PC-3 (cell line): ENCODE results near the gene LYRM1. TPM values are rescaled to one million over a fixed set of nuclear protein-coding genes. Genes with fewer than 3 reads are reported as not detected.
A peak's percentile ranks its signal among the peaks of the same experiment; 100 is the strongest.

ENCODE experiments used
- ATAC-seq: fragments of 200-7000 bp; cut with Tn5 transposase; 2 replicates; pipeline ENCODE4 v1.9.1; 2020; ENCODE audit warnings: mild to moderate bottlenecking, moderate library complexity
- BruUV-seq: library from RNA; stranded (reverse); fragments of 400-500 nt; replicated peaks from 2 replicates; lab custom pipeline; 2021; lab: Mats Ljungman, UMichigan
- CTCF ChIA-PET: fragments of 300-600 bp; sonication (Branson Sonifier 250); formaldehyde crosslinking; loops from one replicate; lab custom pipeline; 2022; ENCODE audit warnings: antibody characterized with exemption; lab: Charles Lee
- POLR2A ChIA-PET: fragments of 300-600 bp; sonication (Branson Sonifier 250); formaldehyde crosslinking; loops from one replicate; lab custom pipeline; 2022; ENCODE audit warnings: antibody characterized with exemption; ENCODE audit not compliant: unreplicated experiment; lab: Charles Lee
- DNase-seq: peaks from one replicate; pipeline ENCODE4 v3.0.0-alpha.2; 2015
- H2AFZ ChIP-seq: fragments of 300-600 bp; sonication (generic); 2 replicates; pipeline ENCODE4 v1.6.0; 2016; ENCODE audit warnings: antibody characterized with exemption, low read length
- H3F3A ChIP-seq: fragments of 300-600 bp; sonication (generic); one replicate; pipeline ENCODE4 v1.6.0; 2017; ENCODE audit warnings: antibody characterized with exemption, low read length, control low read depth, mild to moderate bottlenecking; ENCODE audit not compliant: unreplicated experiment
- H3K27ac ChIP-seq: fragments of 300-600 bp; sonication (generic); 2 replicates; pipeline ENCODE4 v1.5.1; 2016; ENCODE audit warnings: mild to moderate bottlenecking, low read length
- H3K27me3 ChIP-seq: fragments of 300-600 bp; sonication (generic); 2 replicates; pipeline ENCODE4 v1.6.1; 2016; ENCODE audit warnings: low read length, mixed read lengths
- H3K36me3 ChIP-seq: fragments of 300-600 bp; sonication (generic); 2 replicates; pipeline ENCODE4 v1.6.1; 2016; ENCODE audit warnings: low read depth, mixed run types, low read length, mixed read lengths
- H3K4me1 ChIP-seq: fragments of 300-600 bp; sonication (generic); 2 replicates; pipeline ENCODE4 v1.5.1; 2016; ENCODE audit warnings: low read length; ENCODE audit not compliant: insufficient read depth
- H3K4me2 ChIP-seq: fragments of 300-600 bp; sonication (generic); 2 replicates; pipeline ENCODE4 v1.6.0; 2016; ENCODE audit warnings: low read length
- H3K4me3 ChIP-seq: fragments of 300-600 bp; sonication (generic); 2 replicates; pipeline ENCODE4 v1.5.1; 2016; ENCODE audit warnings: mild to moderate bottlenecking, low read length, mixed read lengths
- H3K79me2 ChIP-seq: fragments of 300-600 bp; sonication (generic); 2 replicates; pipeline ENCODE4 v1.6.1; 2017; ENCODE audit warnings: low read length, mixed read lengths
- H3K9ac ChIP-seq: fragments of 300-600 bp; sonication (generic); 2 replicates; pipeline ENCODE4 v1.6.0; 2016; ENCODE audit warnings: mild to moderate bottlenecking, low read length
- H3K9me2 ChIP-seq: fragments of 300-600 bp; sonication (generic); replicated peaks from 2 replicates; pipeline ENCODE4 v1.6.1; 2016; ENCODE audit warnings: mixed run types, low read length, mixed read lengths
- H3K9me3 ChIP-seq: fragments of 300-600 bp; sonication (generic); 2 replicates; pipeline ENCODE4 v1.6.1; 2016; ENCODE audit warnings: low read length, mixed read lengths
- H4K20me1 ChIP-seq: fragments of 300-600 bp; sonication (generic); 2 replicates; pipeline ENCODE4 v1.6.1; 2016; ENCODE audit warnings: low read length, mixed read lengths
- EZH2 ChIP-seq: fragments of 300-600 bp; sonication (generic); IDR thresholded peaks from one replicate; pipeline ENCODE4 v1.6.1; 2017; ENCODE audit warnings: antibody characterized with exemption, mild to moderate bottlenecking, low read length; ENCODE audit not compliant: unreplicated experiment
- EZH2phosphoT487 ChIP-seq: fragments of 300-600 bp; sonication (generic); IDR thresholded peaks from 2 replicates; pipeline ENCODE4 v1.6.1; 2018; ENCODE audit warnings: mild to moderate bottlenecking, antibody characterized with exemption, low read length, borderline replicate concordance
- intact Hi-C: fragments of 100-400 bp; cut with micrococcal nuclease; formaldehyde crosslinking; loops from 2 replicates; pipeline ENCODE4 v1.9.0; 2023
- total RNA-seq: library from RNA; depleted of rRNA; stranded (reverse); fragments of >200 nt; gene quantifications from 2 replicates; pipeline ENCODE4 v1.2.3, GENCODE V29; 2014
- TF ChIP-seq, protein P1 (sequence below): fragments of 300-600 bp; sonication (generic); conservative IDR thresholded peaks from 2 replicates; pipeline ENCODE4 v1.5.1; 2017; ENCODE audit warnings: antibody characterized with exemption, low read depth, mild to moderate bottlenecking, low read length

Gene LYRM1
- total RNA-seq, 1 experiment from 2014 or later: 35.1 TPM

DNA sequence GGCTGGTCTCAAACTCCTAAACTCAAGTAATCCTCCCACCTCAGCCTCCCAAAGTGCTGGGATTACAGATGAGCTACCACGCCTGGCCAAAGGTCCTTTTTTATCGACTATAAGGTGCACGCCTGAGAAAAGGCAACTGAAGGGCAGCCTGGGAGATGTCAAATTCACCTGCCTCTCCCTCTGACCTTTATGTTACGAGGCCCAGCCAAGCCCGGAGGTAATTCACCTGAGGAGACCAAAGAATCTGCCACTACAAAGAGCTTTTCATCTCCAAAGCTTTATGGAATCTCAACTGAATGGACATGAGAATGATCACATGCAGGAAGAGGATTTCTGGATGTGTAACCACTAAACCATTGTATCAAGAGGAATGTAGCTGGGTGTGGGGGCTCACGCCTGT is 37.2 kb downstream of the LYRM1 start:
- CTCF ChIA-PET: interaction anchor here (0.7 kb wide), 1 partner anchor 26 kb away, joined by 4 read pairs; no protein-coding TSS in a partner anchor
- no peaks in the 10 kb centered on the region for H3K79me2 ChIP-seq
- peak; percentile 29 for DNase-seq
- no peak for TF ChIP-seq EZH2phosphoT487
- TF ChIP-seq, protein P1, sequence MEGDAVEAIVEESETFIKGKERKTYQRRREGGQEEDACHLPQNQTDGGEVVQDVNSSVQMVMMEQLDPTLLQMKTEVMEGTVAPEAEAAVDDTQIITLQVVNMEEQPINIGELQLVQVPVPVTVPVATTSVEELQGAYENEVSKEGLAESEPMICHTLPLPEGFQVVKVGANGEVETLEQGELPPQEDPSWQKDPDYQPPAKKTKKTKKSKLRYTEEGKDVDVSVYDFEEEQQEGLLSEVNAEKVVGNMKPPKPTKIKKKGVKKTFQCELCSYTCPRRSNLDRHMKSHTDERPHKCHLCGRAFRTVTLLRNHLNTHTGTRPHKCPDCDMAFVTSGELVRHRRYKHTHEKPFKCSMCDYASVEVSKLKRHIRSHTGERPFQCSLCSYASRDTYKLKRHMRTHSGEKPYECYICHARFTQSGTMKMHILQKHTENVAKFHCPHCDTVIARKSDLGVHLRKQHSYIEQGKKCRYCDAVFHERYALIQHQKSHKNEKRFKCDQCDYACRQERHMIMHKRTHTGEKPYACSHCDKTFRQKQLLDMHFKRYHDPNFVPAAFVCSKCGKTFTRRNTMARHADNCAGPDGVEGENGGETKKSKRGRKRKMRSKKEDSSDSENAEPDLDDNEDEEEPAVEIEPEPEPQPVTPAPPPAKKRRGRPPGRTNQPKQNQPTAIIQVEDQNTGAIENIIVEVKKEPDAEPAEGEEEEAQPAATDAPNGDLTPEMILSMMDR: no peak
- TF ChIP-seq EZH2: no peak
- H3K4me3 ChIP-seq: no peak overlapping the region
- POLR2A ChIA-PET: interaction anchor here (1.0 kb wide), 1 partner anchor 24 kb away, joined by 9 read pairs; no protein-coding TSS in a partner anchor
- H3K4me2 ChIP-seq: peak overlapping the region; percentile 70; the same call in 1 of the 2 replicates
- intact Hi-C loops: loop anchor here (1.0 kb wide), 1 partner anchor 87 kb away; no protein-coding TSS in a partner anchor
- no peaks in the 10 kb centered on the region for H4K20me1 ChIP-seq
- no peaks in the 10 kb centered on the region for H3K27me3 ChIP-seq
- H3K9me3 ChIP-seq: no peaks in the 10 kb centered on the region
- no peak for ATAC-seq
- H3K36me3 ChIP-seq: no peaks in the 10 kb centered on the region
- peaks cover 17% of the 10 kb centered on the region for H3K4me1 ChIP-seq
- no peak overlapping the region for H2AFZ ChIP-seq
- H3F3A ChIP-seq: no peaks in the 10 kb centered on the region
- no peaks in the 10 kb centered on the region for H3K9me2 ChIP-seq
- no TSS peak for BruUV-seq
- peak overlapping the region; percentile 42 for H3K27ac ChIP-seq
- H3K9ac ChIP-seq: no peak overlapping the region

DNA sequence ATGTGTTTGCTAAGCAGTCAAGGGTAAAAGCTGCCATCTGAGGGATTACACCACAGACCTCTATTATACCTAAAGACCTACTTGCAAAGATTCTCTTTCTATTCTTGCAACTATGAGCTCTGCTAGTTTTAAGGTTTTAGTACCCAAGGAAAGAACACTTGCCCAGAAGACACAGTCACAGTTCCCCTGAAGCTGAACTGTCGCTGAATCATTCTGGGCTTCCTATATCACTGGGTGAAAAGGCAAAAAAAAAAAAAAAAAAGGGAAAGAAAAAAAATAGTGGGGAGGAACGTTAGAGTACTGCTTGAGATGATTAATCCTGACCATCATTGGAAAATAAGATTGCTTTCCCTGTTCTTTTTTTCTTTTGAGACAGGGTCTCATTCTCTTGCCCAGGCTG is 37.9 kb downstream of the LYRM1 start:
- H3K4me1 ChIP-seq: peaks cover 17% of the 10 kb centered on the region
- no peaks in the 10 kb centered on the region for H3K36me3 ChIP-seq
- H4K20me1 ChIP-seq: no peaks in the 10 kb centered on the region
- ChIA-PET CTCF (interaction anchor here (0.6 to 0.7 kb wide), 2 partner anchors 27 to 148 kb away, joined by 4 to 6 read pairs; no protein-coding TSS in a partner anchor), POLR2A (interaction anchor here (1.0 kb wide), 1 partner anchor 25 kb away, joined by 9 read pairs; no protein-coding TSS in a partner anchor)
- H3K9ac ChIP-seq: no peak overlapping the region
- H2AFZ ChIP-seq: no peak overlapping the region
- peak; percentile 90 for ATAC-seq
- no peaks in the 10 kb centered on the region for H3K9me2 ChIP-seq
- H3K9me3 ChIP-seq: no peaks in the 10 kb centered on the region
- peak; percentile 74 for DNase-seq
- intact Hi-C loops: loop anchor here (1.0 kb wide), 1 partner anchor 88 kb away; no protein-coding TSS in a partner anchor
- peak overlapping the region; percentile 42 for H3K27ac ChIP-seq
- H3K27me3 ChIP-seq: no peaks in the 10 kb centered on the region
- H3F3A ChIP-seq: no peaks in the 10 kb centered on the region
- no TSS peak for BruUV-seq
- no peak overlapping the region for H3K4me3 ChIP-seq
- peak overlapping the region; percentile 70 for H3K4me2 ChIP-seq
- TF ChIP-seq, protein P1: no peak
- TF ChIP-seq EZH2phosphoT487: no peak
- TF ChIP-seq EZH2: no peak
- H3K79me2 ChIP-seq: no peaks in the 10 kb centered on the region

- ATAC-seq: no peak
- no peak for DNase-seq
- Histone ChIP-seq H3K79me2 (no peaks in the 10 kb centered on the region), H3K9ac (no peak overlapping the region), H3F3A (no peaks in the 10 kb centered on the region), H3K27ac (no peak overlapping the region), H3K36me3 (no peaks in the 10 kb centered on the region), H3K27me3 (no peaks in the 10 kb centered on the region), H4K20me1 (no peaks in the 10 kb centered on the region), H2AFZ (no peak overlapping the region), H3K4me2 (no peak overlapping the region), H3K9me3 (no peaks in the 10 kb centered on the region), H3K9me2 (no peaks in the 10 kb centered on the region), H3K4me3 (no peak overlapping the region), H3K4me1 (peaks cover 17% of the 10 kb centered on the region)
- intact Hi-C loops: no loop called here
- ChIA-PET CTCF (no interaction called here), POLR2A (no interaction called here)
- BruUV-seq: no TSS peak
- TF ChIP-seq, protein P1: no peak
- TF ChIP-seq EZH2 (no peak), EZH2phosphoT487 (no peak)
These were observed 39.0 kb downstream of the LYRM1 start for GRCh38 chr16:20939611-20940010.
